Measurements from ENCODE around the gene RDH16.
"Not testable (repeated sequence)": the region's sequence is repeated elsewhere in the genome, so short reads cannot be mapped to it uniquely, and the experiment has no call there.

The RDH16 gene

GRCh38 chr12:56979628-56980027, 22.2 kb upstream of the RDH16 start:
- H3K4me3 ChIP-seq (ENCODE audit: low read length) = no peak overlapping the region
- no peak for TF ChIP-seq CTCF (conservative IDR thresholded peaks at IDR 0.05; ENCODE audit: low read length)
- no peak for DNase-seq (ENCODE audit: low read depth)

- no peak for TF ChIP-seq CTCF (conservative IDR thresholded peaks at IDR 0.05; ENCODE audit: low read length)
- no peak for DNase-seq (ENCODE audit: low read depth)
- H3K4me3 ChIP-seq (ENCODE audit: low read length) = no peak overlapping the region
These were observed 21.2 kb upstream of the RDH16 start for GRCh38 chr12:56978397-56979138.

- DNase-seq (ENCODE audit: low read depth); H3K4me3 ChIP-seq (ENCODE audit: low read length): not testable (repeated sequence)
These were observed 20.0 kb upstream of the RDH16 start for GRCh38 chr12:56977361-56977760.

- DNase-seq (ENCODE audit: low read depth); H3K4me3 ChIP-seq (ENCODE audit: low read length): not testable (repeated sequence)
These were observed 16.8 kb upstream of the RDH16 start for GRCh38 chr12:56974224-56974623.

GRCh38 chr12:56968910-56969309, 11.5 kb upstream of the RDH16 start:
- DNase-seq (ENCODE audit: low read depth) = not testable (repeated sequence)

GRCh38 chr12:56965997-56966642, 8.7 kb upstream of the RDH16 start:
- not testable (repeated sequence) for H3K4me3 ChIP-seq (ENCODE audit: low read length)

More at GRCh38 chr12:56968910-56969309, 11.5 kb upstream of the RDH16 start:
- H3K4me3 ChIP-seq (ENCODE audit: low read length) = not testable (repeated sequence)

GRCh38 chr12:56965124-56965523, 7.7 kb upstream of the RDH16 start:
- H3K4me3 ChIP-seq (ENCODE audit: low read length); DNase-seq (ENCODE audit: low read depth): not testable (repeated sequence)

More at GRCh38 chr12:56965997-56966642, 8.7 kb upstream of the RDH16 start:
- not testable (repeated sequence) for DNase-seq (ENCODE audit: low read depth)

GRCh38 chr12:56963557-56963956, 6.1 kb upstream of the RDH16 start:
- DNase-seq (ENCODE audit: low read depth); H3K4me3 ChIP-seq (ENCODE audit: low read length): not testable (repeated sequence)

- H3K4me3 ChIP-seq (ENCODE audit: low read length); DNase-seq (ENCODE audit: low read depth): not testable (repeated sequence)
These were observed 4.8 kb upstream of the RDH16 start for GRCh38 chr12:56962247-56962646.

GRCh38 chr12:56958422-56958821, 1.0 kb upstream of the RDH16 start:
- no peak for TF ChIP-seq CTCF (conservative IDR thresholded peaks at IDR 0.05; ENCODE audit: low read length)

GRCh38 chr12:56955631-56956256, 1.7 kb downstream of the RDH16 start:
- H3K4me3 ChIP-seq (ENCODE audit: low read length) = no peak overlapping the region
- no peak for DNase-seq (ENCODE audit: low read depth)
- no peak for TF ChIP-seq CTCF (conservative IDR thresholded peaks at IDR 0.05; ENCODE audit: low read length)

More at GRCh38 chr12:56958422-56958821, 1.0 kb upstream of the RDH16 start:
- no peak for DNase-seq (ENCODE audit: low read depth)
- no peak overlapping the region for H3K4me3 ChIP-seq (ENCODE audit: low read length)
